ENCODE measurements around the gene TRIM63. TPM values are rescaled to one million over a fixed set of nuclear protein-coding genes. Genes with fewer than 3 reads are reported as not detected.
A peak's percentile ranks its signal among the peaks of the same experiment; 100 is the strongest.

Gene TRIM63
- total and polyA plus RNA-seq, 9 of the 15 experiments (the other 6 are each of a cell fraction or from before 2014, with no cell fraction given), result 0.08 to 0.57 (median 0.36) TPM

GRCh38 chr1:26077524-26077923 lies 10.1 kb upstream of the TRIM63 start (continued):
- TF ChIP-seq SAFB (IDR thresholded peaks at IDR 0.05; ENCODE audit: borderline replicate concordance, low read depth, low read length) (no peak), KDM5B (IDR thresholded peaks at IDR 0.05; ENCODE audit: insufficient replicate concordance, low read depth, low read length) (no peak), ZSCAN32 (CRISPR knock-in tag; IDR thresholded peaks at IDR 0.05) (no peak), NFYB (IDR thresholded peaks at IDR 0.05; ENCODE audit: extremely low read depth, insufficient read length) (no peak), TAF9B (IDR thresholded peaks at IDR 0.05; ENCODE audit: partially characterized antibody) (no peak), NFATC3 (IDR thresholded peaks at IDR 0.05) (no peak), THAP12 (CRISPR knock-in tag; IDR thresholded peaks at IDR 0.05) (no peak), HNRNPUL1 (IDR thresholded peaks at IDR 0.05; ENCODE audit: low read length) (no peak), TAF1 (IDR thresholded peaks at IDR 0.05; ENCODE audit: control insufficient read depth, extremely low read depth, insufficient read depth, low read length, severe bottlenecking) (no peak), HMBOX1 (IDR thresholded peaks at IDR 0.05) (no peak), OTX1 (CRISPR knock-in tag; IDR thresholded peaks at IDR 0.05) (no peak), ADNP (tag; IDR thresholded peaks at IDR 0.05) (peak; percentile 99), PRPF4 (IDR thresholded peaks at IDR 0.05; ENCODE audit: insufficient read depth, low read depth, low read length, poor library complexity, severe bottlenecking) (no peak), JUND (IDR thresholded peaks at IDR 0.05; ENCODE audit: borderline replicate concordance, low read depth, low read length) (no peak), JUND (tag; IDR thresholded peaks at IDR 0.05; ENCODE audit: borderline replicate concordance, low read depth, low read length) (peak; percentile 42; the same call in 1 of the 3 replicates), BHLHE40 (IDR thresholded peaks at IDR 0.05; ENCODE audit: low read length) (no peak), SREBF1 (IDR thresholded peaks at IDR 0.05; ENCODE audit: borderline replicate concordance, low read depth, low read length) (0 out of 2 replicates have a peak, but pooled peaks have one; percentile 25), ZNF384 (IDR thresholded peaks at IDR 0.05; ENCODE audit: low read depth, low read length) (no peak), HNRNPLL (IDR thresholded peaks at IDR 0.05; ENCODE audit: low read depth, low read length, poor library complexity, severe bottlenecking) (no peak)
- TF ChIP-seq, protein P1, sequence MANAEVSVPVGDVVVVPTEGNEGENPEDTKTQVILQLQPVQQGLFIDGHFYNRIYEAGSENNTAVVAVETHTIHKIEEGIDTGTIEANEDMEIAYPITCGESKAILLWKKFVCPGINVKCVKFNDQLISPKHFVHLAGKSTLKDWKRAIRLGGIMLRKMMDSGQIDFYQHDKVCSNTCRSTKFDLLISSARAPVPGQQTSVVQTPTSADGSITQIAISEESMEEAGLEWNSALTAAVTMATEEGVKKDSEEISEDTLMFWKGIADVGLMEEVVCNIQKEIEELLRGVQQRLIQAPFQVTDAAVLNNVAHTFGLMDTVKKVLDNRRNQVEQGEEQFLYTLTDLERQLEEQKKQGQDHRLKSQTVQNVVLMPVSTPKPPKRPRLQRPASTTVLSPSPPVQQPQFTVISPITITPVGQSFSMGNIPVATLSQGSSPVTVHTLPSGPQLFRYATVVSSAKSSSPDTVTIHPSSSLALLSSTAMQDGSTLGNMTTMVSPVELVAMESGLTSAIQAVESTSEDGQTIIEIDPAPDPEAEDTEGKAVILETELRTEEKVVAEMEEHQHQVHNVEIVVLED (CRISPR knock-in tag; IDR thresholded peaks at IDR 0.05), result no peak
- TF ChIP-seq, protein P2, sequence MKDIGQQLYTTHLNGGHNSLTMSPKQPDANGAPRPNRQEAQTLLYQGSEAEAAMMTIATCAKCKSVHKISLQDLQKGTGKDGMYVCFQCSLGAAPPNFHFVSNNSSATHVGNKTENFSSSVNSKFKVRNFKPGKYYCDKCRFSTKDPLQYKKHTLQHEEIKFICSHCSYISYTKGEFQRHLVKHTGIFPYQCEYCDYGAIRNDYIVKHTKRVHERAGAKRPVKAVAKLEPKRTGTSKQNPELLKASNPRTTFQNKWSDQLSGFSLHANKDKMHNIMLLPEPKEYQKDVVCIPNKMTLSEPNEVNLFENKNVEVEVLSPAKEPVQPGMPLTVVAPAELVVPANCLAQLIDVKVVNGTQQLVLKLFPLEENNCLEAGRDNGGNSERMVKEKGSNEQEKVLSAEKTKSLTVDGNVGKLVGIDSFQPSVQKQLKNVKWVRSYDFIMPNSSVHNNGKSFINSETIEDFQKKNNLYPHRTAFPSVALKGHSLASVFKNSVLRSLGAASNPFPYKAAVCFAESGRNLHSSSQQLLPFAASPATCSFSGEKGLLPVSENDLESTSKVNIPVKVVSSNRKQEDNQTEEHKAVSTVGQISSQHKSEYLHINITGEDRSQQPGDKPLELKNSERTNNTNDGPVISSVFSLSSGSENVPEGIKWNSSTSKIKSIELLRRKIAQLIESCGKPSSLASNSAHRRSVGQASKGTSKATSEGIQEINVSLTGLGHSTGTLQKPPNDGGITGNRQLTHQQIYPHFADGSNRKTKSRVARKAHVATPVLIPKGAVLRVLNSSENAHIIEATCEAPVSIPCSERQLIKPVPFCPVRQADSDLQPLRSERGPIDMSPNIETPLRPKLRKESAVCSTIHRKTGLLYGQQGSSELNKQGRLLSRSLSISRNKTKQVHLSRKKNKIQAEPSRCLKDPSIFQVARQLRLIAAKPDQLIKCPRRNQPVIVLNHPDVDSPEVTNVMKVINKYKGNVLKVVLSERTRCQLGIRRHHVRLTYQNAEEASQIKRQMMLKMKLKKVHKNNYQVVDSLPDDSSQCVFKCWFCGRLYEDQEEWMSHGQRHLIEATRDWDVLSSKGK (CRISPR knock-in tag; IDR thresholded peaks at IDR 0.05), result no peak
